GM18907 (cell line): ENCODE results near the gene MS4A14.
"Not testable (repeated sequence)": the region's sequence is repeated elsewhere in the genome, so short reads cannot be mapped to it uniquely, and the experiment has no call there.

Experiments
- ATAC-seq: cut with Tn5 transposase; IDR thresholded peaks from one replicate; pipeline ENCODE4 v1.9.1; 2021; ENCODE audit warnings: mild to moderate bottlenecking, moderate library complexity; ENCODE audit not compliant: unreplicated experiment

The MS4A14 gene

DNA sequence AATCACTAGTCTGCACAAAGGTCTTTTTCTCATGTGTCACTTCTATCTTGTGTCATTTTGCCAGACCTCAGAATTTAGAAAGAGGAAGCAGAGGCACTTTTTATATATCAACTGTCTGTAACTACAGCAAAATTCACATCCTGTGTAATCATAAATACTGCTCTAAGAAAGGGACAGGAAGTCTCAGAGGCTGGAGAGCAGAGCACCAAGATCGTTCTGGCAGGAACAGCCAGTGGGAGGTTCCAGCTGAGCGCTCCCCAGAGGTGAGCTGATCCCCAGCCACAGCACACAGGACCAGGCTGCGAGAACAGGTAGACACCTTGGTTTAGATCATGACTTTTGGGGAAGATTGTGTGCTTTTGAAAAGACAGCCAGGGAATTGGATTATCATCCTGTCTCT lies 17.9 kb upstream of the MS4A14 start, which contains the start of gene MS4A7:
TSS of gene MS4A7 (plus strand) at position 179 of the 400 bp plus-strand sequence. CDS start 4,610 bp downstream, outside the sequence.
- ATAC-seq, result peak; percentile 91

DNA sequence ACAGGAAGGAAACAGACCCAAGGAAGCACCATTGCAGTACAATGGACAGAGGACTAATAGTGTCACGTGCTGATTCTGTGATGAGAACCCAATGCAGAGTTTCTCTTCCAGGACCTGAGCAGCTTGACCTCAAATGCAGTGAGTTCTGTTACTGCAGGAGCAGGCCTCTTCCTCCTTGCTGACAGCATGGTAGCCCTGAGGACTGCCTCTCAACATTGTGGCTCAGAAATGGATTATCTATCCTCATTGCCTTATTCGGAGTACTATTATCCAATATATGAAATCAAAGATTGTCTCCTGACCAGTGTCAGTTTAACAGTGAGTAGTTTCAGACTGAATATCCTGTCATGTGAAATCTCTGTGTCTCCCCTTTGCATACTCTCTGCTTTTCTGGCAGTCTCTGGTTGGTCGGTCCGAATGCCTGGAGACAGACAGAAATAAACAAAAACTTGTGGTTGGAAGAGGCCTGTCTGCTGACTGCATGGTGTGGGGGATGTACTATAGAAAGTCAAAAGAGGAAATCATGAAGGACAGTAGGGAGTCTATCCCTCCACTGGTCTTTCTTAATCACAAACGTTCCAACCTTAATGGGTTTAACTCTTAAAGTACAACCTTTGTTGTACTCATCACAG lies 6.9 kb upstream of the MS4A14 start:
- ATAC-seq, result peak; percentile 87

DNA sequence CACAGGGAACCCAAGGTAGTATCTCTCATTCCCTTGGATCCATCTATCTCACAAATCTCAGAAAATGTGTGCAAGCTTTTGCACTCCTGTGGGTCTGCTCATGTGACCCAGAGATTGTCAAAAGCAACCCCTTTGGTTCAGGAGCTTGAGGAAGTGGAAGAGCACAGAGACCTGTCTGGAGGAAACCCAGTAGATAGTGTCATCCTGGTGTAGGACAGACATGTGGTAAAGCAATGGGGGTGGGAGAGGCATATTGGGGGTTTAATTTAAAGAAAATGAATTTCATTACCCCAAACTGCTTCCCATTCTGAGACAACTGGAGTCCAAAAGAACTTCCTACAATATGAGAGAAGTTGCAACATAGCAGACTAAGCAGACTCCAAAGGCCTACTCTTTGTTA lies 5.8 kb upstream of the MS4A14 start:
- ATAC-seq, result no peak

DNA sequence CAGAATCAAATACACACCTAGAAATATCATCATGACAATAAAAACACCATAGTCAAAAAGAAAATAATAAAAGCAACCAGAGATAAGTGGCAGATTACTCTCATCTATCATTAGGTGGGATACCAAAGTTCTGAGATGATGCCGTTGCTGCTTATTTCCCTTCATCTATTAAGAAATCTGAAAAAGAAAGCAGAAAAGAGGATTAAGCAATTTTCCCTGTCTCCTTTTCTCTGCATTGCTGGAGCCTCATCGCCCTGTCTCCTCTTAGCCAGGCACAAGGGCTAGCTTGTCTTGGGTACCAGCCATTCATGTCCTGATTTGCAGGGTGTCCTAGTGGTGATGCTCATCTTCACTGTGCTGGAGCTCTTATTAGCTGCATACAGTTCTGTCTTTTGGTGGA lies 3.9 kb upstream of the MS4A14 start:
- no peak for ATAC-seq

DNA sequence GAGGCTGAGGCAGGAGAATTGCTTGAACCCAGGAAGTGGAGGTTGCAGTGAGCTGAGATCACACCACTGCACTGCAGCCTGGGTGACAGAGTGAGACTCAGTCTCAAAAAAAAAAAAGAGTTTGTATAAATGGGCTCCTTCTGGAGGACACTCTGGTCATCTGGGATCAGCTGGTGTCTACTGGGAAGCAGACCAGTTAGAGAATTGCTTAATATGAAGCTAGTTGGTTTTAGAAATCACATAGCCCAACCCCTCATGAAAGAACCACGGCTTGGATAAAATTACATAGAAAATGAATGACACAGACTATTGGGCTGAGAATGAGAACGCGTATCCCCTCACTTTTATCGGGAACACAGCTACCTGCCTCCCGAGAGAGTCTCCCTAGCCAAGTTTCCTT lies 3.2 kb upstream of the MS4A14 start:
- ATAC-seq, result no peak

DNA sequence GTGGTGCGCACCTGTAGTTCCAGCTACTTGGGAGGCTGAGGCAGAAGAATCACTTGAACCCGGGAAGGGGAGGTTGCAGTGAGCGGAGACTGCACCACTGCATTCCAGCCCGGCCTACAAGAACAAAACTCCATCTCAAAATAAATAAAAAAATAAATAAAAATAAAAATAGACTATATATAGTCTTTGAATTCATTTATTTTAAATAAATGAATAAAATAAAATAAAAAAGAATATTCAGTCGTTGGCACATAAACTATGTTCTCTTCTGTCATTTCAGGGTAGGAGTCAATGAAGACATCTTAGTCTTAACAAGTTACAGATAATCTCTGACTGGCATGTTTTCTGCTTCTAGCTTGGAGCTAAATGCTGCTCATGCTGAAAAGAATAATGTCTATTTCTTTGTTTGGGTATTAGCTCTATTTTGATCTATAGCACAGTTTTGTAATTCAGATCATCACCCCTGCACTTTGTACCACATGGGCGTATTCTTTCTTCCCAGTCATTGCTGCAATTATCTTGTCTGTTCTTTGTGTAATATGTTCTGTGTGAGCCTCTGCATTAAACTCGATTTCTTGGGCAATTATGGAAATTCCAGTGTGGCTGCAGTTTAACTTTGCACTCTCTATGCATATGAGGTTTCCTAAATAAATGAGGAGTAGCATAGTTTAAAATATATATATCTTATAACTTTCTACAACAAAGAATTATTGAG lies 1.4 kb upstream of the MS4A14 start:
- ATAC-seq, result no peak

DNA sequence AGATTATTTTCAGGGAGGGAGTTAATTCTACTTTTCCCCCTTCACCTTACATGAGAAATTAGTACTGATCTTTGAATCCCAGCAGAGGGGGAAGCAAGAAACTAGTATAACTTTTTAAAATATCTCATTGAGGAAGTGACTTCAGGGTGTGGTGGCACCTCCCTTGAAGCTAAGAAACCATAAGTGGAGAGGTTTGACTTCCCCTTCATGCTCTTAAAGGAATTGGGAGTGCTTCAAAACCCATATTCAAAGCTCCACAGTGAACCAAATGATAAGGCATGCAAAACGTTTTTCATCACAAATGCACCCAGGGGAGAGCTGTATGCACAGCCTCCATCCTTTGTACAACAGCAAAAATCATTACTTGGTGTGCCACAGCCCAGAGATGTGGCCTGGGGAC lies 540 bp downstream of the MS4A14 start:
- ATAC-seq, result peak; percentile 71

DNA sequence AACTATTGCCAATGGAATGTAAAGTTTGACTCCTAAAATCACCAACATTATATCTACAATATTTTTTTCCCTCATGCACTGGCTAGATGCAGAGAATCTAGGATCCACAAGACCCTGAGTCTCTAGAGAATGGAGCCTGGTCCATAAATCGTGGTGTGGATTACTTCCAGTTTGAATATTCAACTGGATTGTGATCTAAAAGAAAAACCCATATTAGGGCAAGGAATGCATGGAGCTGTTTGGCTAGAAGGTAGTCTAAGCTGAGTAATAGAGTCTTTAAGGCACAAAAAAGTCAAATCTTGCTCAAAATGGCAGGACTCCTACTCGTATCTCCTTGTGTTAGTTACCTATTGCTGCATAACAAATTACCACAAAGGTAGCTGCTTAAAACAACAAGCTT lies 23.8 kb downstream of the MS4A14 start:
- ATAC-seq, result no peak

DNA sequence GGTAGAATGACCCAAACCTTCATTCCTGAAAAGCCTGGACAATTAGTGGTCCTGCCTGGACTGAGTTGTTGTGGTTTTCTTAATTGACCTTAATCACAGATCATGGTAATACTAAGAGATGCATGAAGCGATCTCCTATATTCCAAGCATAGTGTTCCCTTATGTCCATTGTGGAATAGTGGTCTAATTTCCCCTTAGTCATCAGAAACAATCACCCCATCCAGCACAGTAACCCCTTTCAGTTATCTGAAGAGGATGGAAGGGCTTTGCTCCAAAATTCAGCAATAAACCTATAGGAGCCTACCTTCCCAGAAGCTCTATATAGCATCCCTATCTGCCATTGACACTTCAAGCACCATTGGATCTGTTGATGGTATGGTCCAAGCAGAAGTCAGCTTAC lies 26.4 kb downstream of the MS4A14 start:
- no peak for ATAC-seq

DNA sequence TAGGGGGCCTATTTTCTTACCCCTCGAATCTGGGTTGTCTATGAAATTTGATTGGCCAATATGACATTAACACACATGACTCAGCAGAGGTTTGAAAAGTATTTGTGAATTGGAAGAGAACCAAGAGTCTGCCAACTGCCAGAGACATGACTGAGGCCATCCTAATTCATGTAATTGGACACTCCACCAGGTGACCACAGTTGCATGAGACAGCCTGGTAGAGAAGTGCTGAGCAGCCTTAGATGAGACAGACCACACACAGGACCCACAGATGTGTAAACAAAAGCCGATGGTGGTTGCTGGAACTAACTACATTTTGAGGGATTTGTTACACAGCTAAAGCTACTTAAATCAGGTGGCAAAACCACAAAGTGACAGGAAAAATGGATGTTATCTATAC lies 32.3 kb downstream of the MS4A14 start:
- no peak for ATAC-seq

DNA sequence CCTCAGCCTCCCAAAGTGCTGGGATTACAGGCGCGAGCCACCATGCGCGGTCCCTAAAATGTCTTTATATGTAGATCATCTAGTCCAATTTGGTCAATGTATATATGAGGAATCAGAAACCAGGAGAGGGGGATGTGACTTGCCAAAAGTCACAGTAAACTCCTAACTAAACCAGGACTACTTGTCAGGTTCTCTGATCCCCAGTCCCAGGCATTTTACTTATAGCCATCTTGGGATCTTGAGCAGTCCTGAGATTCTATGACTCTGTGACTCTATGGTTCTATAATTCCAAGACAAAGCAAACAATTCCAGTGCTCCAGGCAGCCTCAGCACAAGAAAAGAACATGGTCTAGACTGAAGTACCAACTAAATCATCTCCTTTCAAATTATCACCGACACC lies 33.0 kb downstream of the MS4A14 start, which contains the start of gene MS4A5:
TSS of gene MS4A5 (plus strand) at position 301 of the 400 bp plus-strand sequence. CDS start 103 bp downstream, outside the sequence.
- no peak for ATAC-seq

DNA sequence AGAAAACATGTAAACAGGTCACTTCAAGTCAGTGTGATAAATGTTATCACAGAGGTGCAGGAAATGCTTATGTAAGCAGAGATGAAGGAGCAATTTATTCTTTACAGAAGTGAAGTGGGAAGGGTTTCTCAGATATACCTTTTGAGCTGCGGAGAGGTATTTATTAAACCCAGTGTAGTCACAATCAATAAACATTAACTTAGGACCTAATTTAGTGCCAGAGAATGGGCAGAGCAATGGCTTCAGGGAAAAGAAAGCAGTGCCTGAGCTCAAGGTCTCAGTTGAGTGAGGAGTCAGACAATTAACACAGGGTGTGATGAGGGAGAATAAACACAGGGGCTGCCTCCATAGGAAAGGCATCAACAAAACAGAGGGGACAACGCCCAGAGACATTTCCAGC lies 35.0 kb downstream of the MS4A14 start:
- ATAC-seq, result no peak

DNA sequence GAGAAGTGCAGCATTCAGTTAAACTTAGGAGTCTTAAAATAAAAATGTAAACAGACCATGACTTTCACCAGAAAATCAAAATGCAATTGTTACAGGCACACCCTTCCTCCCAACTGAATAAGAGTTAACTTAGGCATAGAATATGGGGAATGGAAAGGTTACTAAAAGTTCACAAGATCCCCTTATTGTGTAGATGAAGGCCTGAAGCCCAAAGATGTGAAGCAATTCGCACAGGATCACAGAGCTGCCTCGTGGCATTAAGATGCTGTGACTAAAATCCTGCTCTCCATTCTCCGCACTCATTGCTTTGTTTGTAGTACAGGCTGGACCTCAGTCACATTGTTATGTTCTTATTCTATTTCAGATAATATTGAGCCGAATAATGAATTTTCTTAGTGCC lies 37.1 kb downstream of the MS4A14 start:
- no peak for ATAC-seq

DNA sequence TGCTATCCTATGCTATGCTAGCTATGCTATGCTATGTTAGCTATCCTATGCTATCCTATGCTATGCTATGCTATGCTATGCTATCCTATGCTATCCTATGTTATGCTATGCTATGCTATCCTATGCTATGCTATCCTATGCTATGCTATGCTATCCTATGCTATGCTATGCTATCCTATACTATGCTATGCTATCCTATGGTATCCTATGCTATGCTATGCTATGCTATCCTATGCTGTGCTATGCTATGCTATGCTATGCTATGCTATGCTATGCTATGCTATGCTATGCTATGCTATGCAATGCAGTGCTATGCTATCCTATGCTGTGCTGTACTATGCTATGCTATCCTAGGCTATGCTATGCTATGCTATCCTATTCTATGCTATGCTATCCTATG lies 50.8 kb downstream of the MS4A14 start:
- no peak for ATAC-seq

DNA sequence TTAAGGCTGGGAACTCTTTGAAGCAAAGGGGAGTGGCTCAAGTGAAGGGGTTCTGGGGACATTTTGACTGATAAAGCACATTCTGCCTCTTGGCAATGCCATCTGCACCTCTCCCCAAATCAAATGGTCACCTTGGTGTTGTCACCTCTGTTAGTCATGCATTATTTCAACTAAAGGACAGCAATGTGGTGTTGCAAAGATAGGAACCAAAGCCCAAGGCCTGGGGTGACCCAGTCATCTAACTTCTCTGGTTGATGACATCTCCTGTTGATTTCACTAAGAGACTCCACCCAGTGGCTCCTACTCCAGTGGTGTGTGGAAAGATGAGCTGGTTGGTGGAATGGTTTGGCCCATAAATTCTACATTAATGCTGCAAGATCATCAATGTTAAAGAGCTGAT lies 51.6 kb downstream of the MS4A14 start:
- ATAC-seq, result no peak

DNA sequence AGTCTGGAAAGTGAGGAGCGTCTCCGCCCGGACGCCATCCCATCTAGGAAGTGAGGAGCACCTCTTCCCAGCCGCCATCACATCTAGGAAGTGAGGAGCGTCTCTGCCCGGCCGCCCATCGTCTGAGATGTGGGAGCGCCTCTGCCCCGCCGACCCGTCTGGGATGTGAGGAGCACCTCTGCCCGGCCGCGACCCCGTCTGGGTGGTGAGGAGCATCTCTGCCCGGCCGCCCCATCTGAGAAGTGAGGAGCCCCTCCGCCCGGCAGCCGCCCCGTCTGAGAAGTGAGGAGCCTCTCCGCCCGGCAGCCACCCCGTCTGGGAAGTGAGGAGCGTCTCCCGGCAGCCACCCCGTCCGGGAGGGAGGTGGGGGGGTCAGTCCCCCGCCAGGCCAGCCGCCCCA lies 54.9 kb downstream of the MS4A14 start:
- ATAC-seq, result not testable (repeated sequence)

DNA sequence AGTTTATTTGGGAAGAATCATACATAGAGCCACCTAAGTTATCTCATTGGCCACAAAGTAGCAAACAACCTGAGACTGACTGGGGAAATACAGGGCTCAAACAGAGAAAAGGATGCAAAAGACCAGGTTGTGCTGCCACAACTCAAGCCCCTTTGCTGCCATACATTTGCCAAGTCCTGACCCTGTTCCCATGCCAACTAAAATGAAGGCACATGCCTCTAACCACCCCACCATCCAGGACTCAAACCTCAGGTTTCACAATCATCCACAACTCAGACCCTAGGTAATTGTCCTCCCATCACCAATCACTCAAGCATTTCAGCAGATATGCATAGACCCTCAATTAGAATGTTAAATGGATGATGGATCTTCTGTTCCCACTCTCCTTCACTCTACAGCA lies 58.0 kb downstream of the MS4A14 start:
- ATAC-seq, result no peak

DNA sequence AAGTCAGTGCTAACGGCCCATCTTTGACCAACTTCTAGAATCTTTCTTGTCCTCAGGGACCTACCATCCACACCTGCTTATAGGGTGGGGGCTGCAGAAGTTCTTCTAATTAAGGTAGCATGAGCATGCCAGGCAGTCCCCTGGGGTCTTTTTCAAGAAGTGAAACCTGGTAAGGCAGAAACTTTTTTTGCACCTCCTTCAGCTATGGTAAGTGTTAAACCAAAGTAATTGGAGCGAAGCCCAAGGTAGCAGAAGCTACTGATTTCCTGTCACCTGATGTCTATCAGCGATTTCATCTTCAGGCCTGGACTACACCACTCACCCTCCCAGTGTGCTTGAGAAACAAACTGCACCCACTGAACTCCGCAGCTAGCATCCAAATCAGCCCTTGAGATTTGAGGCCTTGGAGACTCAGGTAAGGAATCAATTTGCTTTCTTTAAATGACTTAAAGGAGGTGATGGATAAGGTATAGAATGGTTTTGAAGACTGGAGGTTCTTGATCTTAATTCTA lies 59.3 kb downstream of the MS4A14 start, which contains the start of gene MS4A1:
TSS of gene MS4A1 (plus strand) at position 317 of the 512 bp plus-strand sequence. CDS start 6,528 bp downstream, outside the sequence.
- ATAC-seq, result peak; percentile 93

DNA sequence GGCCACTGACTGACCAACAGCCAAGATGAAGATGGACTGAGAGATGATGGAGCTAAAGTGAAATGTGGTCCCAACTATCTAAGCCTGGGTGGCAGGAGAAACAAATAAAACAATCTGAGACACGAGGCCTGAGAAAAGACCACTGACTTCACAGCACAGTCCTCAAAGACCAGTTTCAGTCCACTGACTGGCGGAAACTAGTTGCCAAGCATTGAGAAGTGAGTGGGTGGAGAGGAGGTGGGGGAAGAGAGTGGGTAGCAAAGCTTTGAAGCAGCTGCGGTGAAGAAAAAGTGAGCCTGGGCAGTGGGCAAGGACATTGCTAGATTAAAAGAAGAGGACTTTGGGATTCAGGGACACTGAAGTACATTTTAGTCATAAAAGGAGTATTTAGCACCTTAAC lies 61.3 kb downstream of the MS4A14 start:
- peak; percentile 32 for ATAC-seq

DNA sequence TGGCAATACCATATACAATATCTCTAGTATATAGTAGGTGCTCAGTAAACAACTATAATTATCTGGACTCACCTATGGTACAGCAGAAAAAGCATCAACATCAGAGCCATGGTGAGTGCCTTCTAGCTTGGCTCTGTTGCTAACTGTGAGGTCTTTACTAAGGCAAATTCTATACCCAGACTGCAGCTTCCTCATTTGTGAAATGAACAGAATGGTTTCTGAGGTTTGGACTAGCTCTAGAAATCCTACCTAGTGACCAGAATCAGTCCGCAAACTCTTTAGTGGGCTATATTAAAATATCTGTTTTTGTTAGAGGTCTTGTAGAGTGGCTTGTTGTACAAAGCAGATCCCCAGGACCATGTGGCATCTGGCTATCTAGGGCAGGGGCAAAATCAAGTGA lies 63.1 kb downstream of the MS4A14 start:
- ATAC-seq, result no peak
